PFSK-1 (cell line): ENCODE measurements around the gene ONECUT1.

Experiments
- FOXP2 ChIP-seq: optimal IDR thresholded peaks from 2 replicates; pipeline ENCODE3; 2011; ENCODE audit warnings: borderline replicate concordance, control low read depth, inconsistent platforms; ENCODE audit not compliant: insufficient read depth; ENCODE audit errors: extremely low read length, extremely low read depth
- POLR2AphosphoS5 ChIP-seq: IDR thresholded peaks from 2 replicates; pipeline ENCODE4 v1.6.1; 2012; ENCODE audit warnings: low read depth, mild to moderate bottlenecking, control low read depth, low read length, moderate library complexity
- REST ChIP-seq, 2 experiments: IDR thresholded peaks; 2 replicates each; pipeline versions ENCODE4 v1.6.1 to v1.8.0; 2011 to 2012; ENCODE audit warnings: low read depth in 2 of 2, low read length in 2 of 2, control low read depth in 1 of 2, inconsistent platforms in 1 of 2, mild to moderate bottlenecking in 1 of 2, moderate library complexity in 1 of 2; ENCODE audit not compliant: insufficient read depth in 1 of 2
- TAF1 ChIP-seq: IDR thresholded peaks from 2 replicates; pipeline ENCODE4 v1.6.1; 2012; ENCODE audit warnings: low read length, control low read depth, borderline replicate concordance; ENCODE audit not compliant: insufficient read depth

- TF ChIP-seq POLR2AphosphoS5 = no peak
- TF ChIP-seq REST (IDR thresholded peaks at IDR 0.05; ENCODE audit: insufficient read depth in 1 of 2, low read depth in 2 of 2, low read length in 2 of 2) = no peak
- no peak for TF ChIP-seq TAF1
- no peak for TF ChIP-seq FOXP2
Measured at GRCh38 chr15:52834379-52834778, 44.2 kb upstream of the ONECUT1 start.
